Gastroesophageal sphincter (tissue), 4 donors: ENCODE data around the gene PISD. TPM values are rescaled to one million over a fixed set of nuclear protein-coding genes. Genes with fewer than 3 reads are reported as not detected.
A peak's percentile ranks its signal among the peaks of the same experiment; 100 is the strongest.
"Not testable (repeated sequence)": the region's sequence is repeated elsewhere in the genome, so short reads cannot be mapped to it uniquely, and the experiment has no call there.

Source experiments
- ATAC-seq: fragments of 150-250 bp; one replicate; pipeline ENCODE4 v1.9.1; 2016; ENCODE audit warnings: mild to moderate bottlenecking, moderate library complexity
- H3K27ac ChIP-seq, 4 donors: fragments of 200-600 bp; sonication (generic) in 3 of 4; 1 replicate in 3 of 4; 2 replicates in 1 of 4; pipeline ENCODE4 v1.5.1; 2016 to 2019
- H3K27me3 ChIP-seq: fragments of 200-600 bp; sonication (generic); one replicate; pipeline ENCODE4 v1.5.1; 2019
- H3K36me3 ChIP-seq, 2 donors: fragments of 200-600 bp; sonication (generic); one replicate each; pipeline ENCODE4 v1.5.1; 2019; ENCODE audit warnings: control low read depth in 1 of 2
- H3K4me1 ChIP-seq, 3 donors: fragments of 200-600 bp; sonication (generic); 1 replicate in 2 of 3; 2 replicates in 1 of 3; pipeline ENCODE4 v1.5.1; 2016 to 2019; ENCODE audit warnings: control low read depth in 2 of 3
- H3K4me3 ChIP-seq, 2 donors: fragments of 200-600 bp; sonication (generic); one replicate each; pipeline ENCODE4 v1.5.1; 2019; ENCODE audit warnings: mild to moderate bottlenecking in 1 of 2, moderate library complexity in 1 of 2
- H3K9me3 ChIP-seq, 3 donors: fragments of 200-600 bp; sonication (generic); one replicate each; pipeline ENCODE4 v1.5.1; 2017 to 2019; ENCODE audit warnings: control low read depth in 2 of 3
- CTCF ChIP-seq, 4 experiments: fragments of 200-600 bp in 2 of 4; fragments of 450-650 bp in 2 of 4; sonication (generic) in 1 of 4; IDR thresholded peaks; one replicate each; pipeline ENCODE4 v1.5.1; 2017 to 2019; ENCODE audit warnings: antibody characterized with exemption in 4 of 4, mild to moderate bottlenecking in 2 of 4, moderate library complexity in 2 of 4
- EP300 ChIP-seq: sonication (generic); formaldehyde crosslinking; IDR thresholded peaks from one replicate; pipeline ENCODE4 v1.6.1; 2017; ENCODE audit warnings: antibody characterized with exemption, mild to moderate bottlenecking
- POLR2A ChIP-seq, 2 donors: fragments of 450-650 bp; IDR thresholded peaks; one replicate each; pipeline ENCODE4 v1.6.1; 2017; ENCODE audit warnings: antibody characterized with exemption in 2 of 2, mild to moderate bottlenecking in 2 of 2, moderate library complexity in 1 of 2
- POLR2AphosphoS5 ChIP-seq: sonication (generic); formaldehyde crosslinking; IDR thresholded peaks from one replicate; pipeline ENCODE4 v1.6.1; 2017; ENCODE audit warnings: antibody characterized with exemption
- WGBS, 2 donors: methylation state at CpG; one replicate each; pipeline ENCODE4 v1.1.5; 2018; ENCODE audit warnings: low coverage in 1 of 2; 5-methylcytosine and 5-hydroxymethylcytosine counted together
- total RNA-seq, 4 donors: library from RNA; depleted of rRNA; stranded (reverse); fragments of >200 nt; gene quantifications; one replicate each; pipeline ENCODE4 v1.1.0, GENCODE V29; 2016

PISD gene
- total RNA-seq, 4 donors from 2014 or later, result 10.1 to 32.7 (median 19.2) TPM

DNA sequence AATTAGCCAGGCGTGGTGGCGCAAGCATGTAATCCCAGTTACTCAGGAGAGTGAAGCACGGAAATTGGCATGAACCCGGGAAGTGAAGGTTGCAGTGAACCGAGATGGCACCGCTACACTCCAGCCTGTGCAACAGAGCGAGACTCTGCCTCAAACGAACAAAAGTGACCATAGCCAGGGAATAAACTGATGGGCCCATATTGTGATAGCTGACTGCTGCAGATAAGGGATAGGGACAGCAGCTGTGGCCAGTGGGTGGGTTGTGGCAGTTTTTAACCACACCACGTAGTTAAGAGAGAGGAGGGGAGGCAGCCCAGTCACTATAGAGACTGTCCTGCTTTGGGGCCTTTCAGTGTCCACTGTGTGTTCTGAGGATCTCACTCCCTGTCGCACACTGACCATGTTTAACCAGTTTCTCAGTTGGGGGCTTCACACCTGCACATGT lies 58.9 kb downstream of the PISD start:
- H3K4me1 ChIP-seq, result peaks cover 0 to 14% (median 3%) of the 10 kb centered on the region in 3 donors
- TF ChIP-seq CTCF (IDR thresholded peaks at IDR 0.05) (no peak), EP300 (no peak), POLR2AphosphoS5 (no peak), POLR2A (IDR thresholded peaks at IDR 0.05) (no peak)
- no peaks in the 10 kb centered on the region for H3K27me3 ChIP-seq
- peaks cover 0 to 57% of the 10 kb centered on the region in 2 donors for H3K36me3 ChIP-seq
- no peak overlapping the region for H3K4me3 ChIP-seq
- H3K9me3 ChIP-seq, result no peaks in the 10 kb centered on the region
- no peak for ATAC-seq
- H3K27ac ChIP-seq, result peak overlapping the region in 3 of 4 donors; percentile 73 to 78 (median 77)
- WGBS, 2 donors, result 80 to 88% methylated on average over 6 to 9 of the region's 10 CpGs

- no peaks in the 10 kb centered on the region for H3K27me3 ChIP-seq
These were observed 59.6 kb downstream of the PISD start for GRCh38 chr22:31602259-31602952.

DNA sequence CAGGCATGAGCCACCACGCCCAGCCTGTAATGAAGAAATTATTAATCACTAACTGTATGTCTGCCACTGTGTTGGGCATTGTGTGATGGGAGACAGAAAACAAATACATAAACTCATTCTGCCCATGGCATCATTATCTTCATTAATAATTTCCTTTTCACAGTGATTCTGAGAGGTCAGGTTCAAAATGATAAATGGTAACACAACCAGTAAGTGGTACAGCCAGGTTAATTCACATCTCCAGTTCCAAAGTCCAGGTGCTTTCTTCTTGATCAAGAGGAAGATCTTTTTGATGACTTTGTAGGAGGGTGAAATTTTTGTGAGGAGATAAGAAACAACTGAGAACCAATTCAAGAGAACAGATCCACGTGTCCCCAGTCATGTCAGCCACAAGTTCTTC lies 66.7 kb downstream of the PISD start:
- ATAC-seq, result no peak
- WGBS, 2 donors, result 100% methylated on average over 2 of the region's 2 CpGs; no CpG with 5 or more reads in 1 of the 2 donors

More at GRCh38 chr22:31602259-31602952, 59.6 kb downstream of the PISD start:
- Histone ChIP-seq H3K36me3 (peaks cover 0 to 50% of the 10 kb centered on the region in 2 donors), H3K4me3 (no peak overlapping the region), H3K9me3 (no peaks in the 10 kb centered on the region), H3K27ac (peak overlapping the region in 3 of 4 donors; percentile 73 to 78 (median 77)), H3K4me1 (peaks cover 0 to 14% (median 3%) of the 10 kb centered on the region in 3 donors)
- TF ChIP-seq CTCF (IDR thresholded peaks at IDR 0.05) (no peak), POLR2AphosphoS5 (peak; percentile 89)
- WGBS, 2 donors, result 26 to 35% methylated on average over 4 to 8 of the region's 11 CpGs
- ATAC-seq, result peak; percentile 88

DNA sequence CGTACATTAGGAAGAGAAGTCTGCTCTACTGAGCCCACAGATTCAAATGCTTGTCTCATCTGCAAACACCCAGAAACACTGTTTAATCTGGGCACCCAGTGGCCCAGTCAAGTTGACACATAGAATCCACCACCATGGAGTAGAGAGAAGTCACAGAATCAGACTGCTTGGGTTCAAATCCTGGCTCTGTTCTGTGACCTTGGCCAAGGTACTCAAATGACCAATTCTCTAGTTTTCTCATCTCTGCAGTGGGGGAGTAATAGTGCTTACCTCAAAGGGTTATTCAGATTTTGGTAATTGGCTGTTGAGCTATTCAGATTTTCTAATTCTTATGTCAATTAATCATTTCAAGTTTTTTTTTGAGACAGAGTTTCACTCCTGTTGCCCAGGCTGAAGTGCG lies 71.9 kb downstream of the PISD start:
- not testable (repeated sequence) for ATAC-seq, H3K27me3 ChIP-seq, H3K4me1 ChIP-seq, H3K4me3 ChIP-seq, H3K27ac ChIP-seq, H3K9me3 ChIP-seq
- WGBS, 2 donors, result no CpG with 5 or more reads among the region's 2 CpGs
- H3K36me3 ChIP-seq, result peaks cover 0 to 45% of the 10 kb centered on the region in 2 donors

More for the DNA sequence above, 66.7 kb downstream of the PISD start:
- H3K27me3 ChIP-seq, result no peaks in the 10 kb centered on the region
- H3K9me3 ChIP-seq, result no peaks in the 10 kb centered on the region
- no peak overlapping the region for H3K27ac ChIP-seq
- H3K4me3 ChIP-seq, result no peak overlapping the region
- H3K4me1 ChIP-seq, result no peaks in the 10 kb centered on the region
- TF ChIP-seq POLR2AphosphoS5, result no peak
- no peaks in the 10 kb centered on the region for H3K36me3 ChIP-seq

DNA sequence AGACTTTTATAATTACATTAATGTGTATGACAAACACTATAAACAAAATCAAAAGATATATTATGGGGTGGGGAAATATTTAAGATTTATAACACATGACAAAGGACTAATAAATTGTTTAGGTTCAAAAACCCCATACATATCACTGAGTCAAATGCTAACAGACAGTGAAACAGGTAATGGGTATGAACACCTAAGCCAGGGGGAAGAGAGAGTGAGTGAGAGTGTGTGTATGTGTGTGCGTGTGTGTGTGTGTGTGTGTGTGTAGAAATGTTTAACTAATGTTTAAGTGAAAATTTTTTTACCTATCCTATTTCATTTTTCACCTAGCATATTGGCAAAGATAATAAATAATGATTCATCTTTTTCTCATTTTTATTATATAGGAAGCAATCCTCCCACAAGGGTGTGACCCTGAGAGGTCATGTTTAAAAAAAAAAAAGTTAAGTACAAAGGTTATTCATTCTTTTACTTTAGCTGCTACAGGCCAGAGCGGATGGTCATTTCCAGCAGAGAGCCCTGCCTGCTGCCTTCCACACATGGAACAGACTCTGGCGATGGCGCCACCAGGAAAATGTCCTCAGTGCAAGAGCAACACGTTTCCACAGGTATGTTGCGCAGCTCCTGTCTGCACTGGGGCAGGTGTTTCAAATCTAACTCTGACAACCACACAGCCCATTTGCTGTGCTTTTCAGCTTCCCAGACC lies 72.9 kb downstream of the PISD start:
- no peak for TF ChIP-seq CTCF (IDR thresholded peaks at IDR 0.05)
- no peak for TF ChIP-seq POLR2A (IDR thresholded peaks at IDR 0.05)
- TF ChIP-seq POLR2AphosphoS5, result no peak
- no peak for TF ChIP-seq EP300
- Histone ChIP-seq H3K36me3 (peaks cover 0 to 54% of the 10 kb centered on the region in 2 donors), H3K9me3 (no peaks in the 10 kb centered on the region), H3K27me3 (no peaks in the 10 kb centered on the region), H3K27ac (no peak overlapping the region), H3K4me3 (no peak overlapping the region), H3K4me1 (no peaks in the 10 kb centered on the region)
- ATAC-seq, result no peak
- 73 to 75% methylated on average over 6 of the region's 6 CpGs for WGBS, 2 donors
